HG02981 (cell line): ENCODE data around the gene MRPL33.

ENCODE experiments used
- ATAC-seq: cut with Tn5 transposase; IDR thresholded peaks from one replicate; pipeline ENCODE4 v1.9.1; 2021; ENCODE audit warnings: mild to moderate bottlenecking, moderate library complexity; ENCODE audit not compliant: unreplicated experiment

MRPL33 gene

GRCh38 chr2:27773959-27774358 is 2.4 kb downstream of the MRPL33 start:
- no peak for ATAC-seq

GRCh38 chr2:27776097-27776496 is 4.6 kb downstream of the MRPL33 start:
- no peak for ATAC-seq

- ATAC-seq = no peak
Observed at GRCh38 chr2:27776696-27777095, 5.2 kb downstream of the MRPL33 start.

- ATAC-seq = no peak
Observed at GRCh38 chr2:27779417-27780055, 8.0 kb downstream of the MRPL33 start.

GRCh38 chr2:27781496-27781895 is 10.0 kb downstream of the MRPL33 start:
- no peak for ATAC-seq

- no peak for ATAC-seq
Observed at GRCh38 chr2:27782701-27783100, 11.2 kb downstream of the MRPL33 start.

GRCh38 chr2:27790796-27791195 is 19.3 kb downstream of the MRPL33 start:
- ATAC-seq = no peak

GRCh38 chr2:27792759-27793158 is 21.2 kb downstream of the MRPL33 start:
- no peak for ATAC-seq

GRCh38 chr2:27795093-27795834 is 23.7 kb downstream of the MRPL33 start:
- ATAC-seq = no peak

- ATAC-seq = no peak
Observed at GRCh38 chr2:27795868-27796277, 24.4 kb downstream of the MRPL33 start.

GRCh38 chr2:27796791-27797765 is 25.6 kb downstream of the MRPL33 start:
- no peak for ATAC-seq

GRCh38 chr2:27797841-27798240 is 26.3 kb downstream of the MRPL33 start:
- no peak for ATAC-seq

- ATAC-seq = no peak
Observed at GRCh38 chr2:27798486-27798885, 27.0 kb downstream of the MRPL33 start.

GRCh38 chr2:27798948-27799645 is 27.6 kb downstream of the MRPL33 start:
- no peak for ATAC-seq

GRCh38 chr2:27799646-27800010 is 28.1 kb downstream of the MRPL33 start:
- no peak for ATAC-seq

- ATAC-seq = no peak
Observed at GRCh38 chr2:27800856-27801255, 29.3 kb downstream of the MRPL33 start.

GRCh38 chr2:27802547-27802946 is 31.0 kb downstream of the MRPL33 start:
- ATAC-seq = no peak

- ATAC-seq = no peak
Observed at GRCh38 chr2:27803046-27803445, 31.5 kb downstream of the MRPL33 start.

GRCh38 chr2:27804146-27804545 is 32.6 kb downstream of the MRPL33 start:
- ATAC-seq = no peak

GRCh38 chr2:27805180-27805579 is 33.7 kb downstream of the MRPL33 start:
- ATAC-seq = no peak
